ENCODE measurements around the gene CTPS2. TPM values are rescaled to one million over a fixed set of nuclear protein-coding genes. Genes with fewer than 3 reads are reported as not detected.
"Not testable (repeated sequence)": the region's sequence is repeated elsewhere in the genome, so short reads cannot be mapped to it uniquely, and the experiment has no call there.

The CTPS2 gene
- total and polyA plus RNA-seq, 2 donors from 2014 or later, result 5.9 to 13.7 TPM

DNA sequence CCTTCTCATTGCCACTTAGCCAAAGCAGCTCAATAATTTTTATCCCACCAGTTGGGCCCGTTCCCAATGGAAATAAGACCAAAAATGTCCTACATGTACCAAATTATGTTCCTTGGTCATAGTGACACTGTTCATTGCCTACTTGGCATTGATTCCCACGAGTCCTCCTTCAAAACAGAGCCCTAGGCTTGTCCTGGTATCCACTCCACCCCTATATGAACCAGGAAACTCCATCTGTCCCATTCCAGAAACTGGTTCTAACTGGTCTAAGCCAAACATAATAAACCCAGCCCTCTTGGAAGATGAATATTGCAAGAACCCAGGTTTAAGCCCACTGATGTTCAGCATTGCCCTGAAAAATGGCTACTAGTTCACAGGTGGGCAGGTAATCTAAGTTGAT lies 93.4 kb downstream of the CTPS2 start:
- no peak for DNase-seq
- no peak overlapping the region for H3K9ac ChIP-seq (ENCODE audit: low read length in 3 of 3)
- TF ChIP-seq, protein P1, sequence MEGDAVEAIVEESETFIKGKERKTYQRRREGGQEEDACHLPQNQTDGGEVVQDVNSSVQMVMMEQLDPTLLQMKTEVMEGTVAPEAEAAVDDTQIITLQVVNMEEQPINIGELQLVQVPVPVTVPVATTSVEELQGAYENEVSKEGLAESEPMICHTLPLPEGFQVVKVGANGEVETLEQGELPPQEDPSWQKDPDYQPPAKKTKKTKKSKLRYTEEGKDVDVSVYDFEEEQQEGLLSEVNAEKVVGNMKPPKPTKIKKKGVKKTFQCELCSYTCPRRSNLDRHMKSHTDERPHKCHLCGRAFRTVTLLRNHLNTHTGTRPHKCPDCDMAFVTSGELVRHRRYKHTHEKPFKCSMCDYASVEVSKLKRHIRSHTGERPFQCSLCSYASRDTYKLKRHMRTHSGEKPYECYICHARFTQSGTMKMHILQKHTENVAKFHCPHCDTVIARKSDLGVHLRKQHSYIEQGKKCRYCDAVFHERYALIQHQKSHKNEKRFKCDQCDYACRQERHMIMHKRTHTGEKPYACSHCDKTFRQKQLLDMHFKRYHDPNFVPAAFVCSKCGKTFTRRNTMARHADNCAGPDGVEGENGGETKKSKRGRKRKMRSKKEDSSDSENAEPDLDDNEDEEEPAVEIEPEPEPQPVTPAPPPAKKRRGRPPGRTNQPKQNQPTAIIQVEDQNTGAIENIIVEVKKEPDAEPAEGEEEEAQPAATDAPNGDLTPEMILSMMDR (IDR thresholded peaks at IDR 0.05; ENCODE audit: borderline replicate concordance, extremely low read depth, insufficient read depth), result no peak
- H3K4me1 ChIP-seq (ENCODE audit: control insufficient read depth in 2 of 3, insufficient read depth in 2 of 3, low read depth in 1 of 3, low read length in 3 of 3), result no peaks in the 10 kb centered on the region
- H3K4me3 ChIP-seq (ENCODE audit: low read length in 3 of 3), result no peak overlapping the region
- no peaks in the 10 kb centered on the region for H3K9me3 ChIP-seq (ENCODE audit: control insufficient read depth in 2 of 3, insufficient read depth in 1 of 3, low read length in 3 of 3)
- H3K27me3 ChIP-seq (ENCODE audit: control insufficient read depth, insufficient read depth, low read length), result peaks cover 4% of the 10 kb centered on the region
- no peak overlapping the region for H3K27ac ChIP-seq (ENCODE audit: low read depth in 2 of 2, low read length in 2 of 2)
- H3K36me3 ChIP-seq (ENCODE audit: control insufficient read depth in 2 of 3, insufficient read depth in 3 of 3, low read length in 3 of 3), result no peaks in the 10 kb centered on the region
- intact Hi-C loops (cut with DNase I), result no loop called here
- FAIRE-seq, result no peak

DNA sequence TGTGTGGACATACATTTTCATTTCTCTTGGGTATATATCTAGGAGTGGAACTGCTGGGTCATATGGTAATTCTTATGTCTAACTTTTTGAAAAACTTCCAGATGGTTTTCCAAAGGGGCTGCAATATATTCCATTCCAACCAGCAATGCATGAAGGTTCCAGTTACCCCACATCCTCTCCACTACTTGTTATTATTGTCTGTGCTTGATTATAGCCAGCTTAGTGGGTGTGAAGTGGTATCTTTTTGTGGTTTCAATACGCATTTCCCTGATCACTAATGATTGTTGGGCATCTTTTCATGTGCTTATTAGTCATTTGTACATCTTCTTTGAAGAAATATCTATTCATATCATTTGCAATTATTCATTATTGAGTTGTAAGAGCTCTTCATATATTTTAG lies 94.0 kb downstream of the CTPS2 start:
- Histone ChIP-seq H3K4me3 (ENCODE audit: low read length in 3 of 3) (no peak overlapping the region), H3K9ac (ENCODE audit: low read length in 3 of 3) (no peak overlapping the region), H3K27me3 (ENCODE audit: control insufficient read depth, insufficient read depth, low read length) (peaks cover 4% of the 10 kb centered on the region), H3K9me3 (ENCODE audit: control insufficient read depth in 2 of 3, insufficient read depth in 1 of 3, low read length in 3 of 3) (no peaks in the 10 kb centered on the region), H3K27ac (ENCODE audit: low read depth in 2 of 2, low read length in 2 of 2) (no peak overlapping the region), H3K4me1 (ENCODE audit: control insufficient read depth in 2 of 3, insufficient read depth in 2 of 3, low read depth in 1 of 3, low read length in 3 of 3) (no peaks in the 10 kb centered on the region), H3K36me3 (ENCODE audit: control insufficient read depth in 2 of 3, insufficient read depth in 3 of 3, low read length in 3 of 3) (no peaks in the 10 kb centered on the region)
- no peak for FAIRE-seq
- TF ChIP-seq, protein P1 (IDR thresholded peaks at IDR 0.05; ENCODE audit: borderline replicate concordance, extremely low read depth, insufficient read depth), result no peak
- intact Hi-C loops (cut with DNase I), result no loop called here
- no peak for DNase-seq

DNA sequence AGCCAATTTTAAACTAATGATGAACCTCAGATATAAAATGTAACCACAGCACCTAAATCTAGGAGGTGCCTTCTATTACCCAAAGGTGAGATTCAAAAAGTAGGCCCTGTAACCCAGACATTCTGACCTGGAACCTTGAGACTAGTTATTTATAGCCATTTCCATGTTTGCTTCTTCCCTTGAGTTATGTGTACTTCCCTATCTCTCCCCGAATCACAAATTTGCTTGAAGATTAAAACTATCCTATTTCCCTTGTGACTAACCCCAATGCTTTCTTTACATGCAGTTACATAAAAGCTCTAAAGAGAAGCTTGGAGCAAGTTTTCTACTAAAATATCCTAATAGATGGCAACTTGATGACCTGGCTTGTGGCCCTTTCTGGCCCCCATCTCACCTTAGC lies 95.1 kb downstream of the CTPS2 start:
- Histone ChIP-seq H3K4me1 (ENCODE audit: control insufficient read depth in 2 of 3, insufficient read depth in 2 of 3, low read depth in 1 of 3, low read length in 3 of 3) (no peaks in the 10 kb centered on the region), H3K4me3 (ENCODE audit: low read length in 3 of 3) (no peak overlapping the region), H3K27me3 (ENCODE audit: control insufficient read depth, insufficient read depth, low read length) (peaks cover 8% of the 10 kb centered on the region), H3K9ac (ENCODE audit: low read length in 3 of 3) (no peak overlapping the region), H3K36me3 (ENCODE audit: control insufficient read depth in 2 of 3, insufficient read depth in 3 of 3, low read length in 3 of 3) (no peaks in the 10 kb centered on the region), H3K9me3 (ENCODE audit: control insufficient read depth in 2 of 3, insufficient read depth in 1 of 3, low read length in 3 of 3) (no peaks in the 10 kb centered on the region), H3K27ac (ENCODE audit: low read depth in 2 of 2, low read length in 2 of 2) (no peak overlapping the region)
- TF ChIP-seq, protein P1 (IDR thresholded peaks at IDR 0.05; ENCODE audit: borderline replicate concordance, extremely low read depth, insufficient read depth), result no peak
- FAIRE-seq, result no peak
- intact Hi-C loops (cut with DNase I), result no loop called here
- DNase-seq, result no peak

DNA sequence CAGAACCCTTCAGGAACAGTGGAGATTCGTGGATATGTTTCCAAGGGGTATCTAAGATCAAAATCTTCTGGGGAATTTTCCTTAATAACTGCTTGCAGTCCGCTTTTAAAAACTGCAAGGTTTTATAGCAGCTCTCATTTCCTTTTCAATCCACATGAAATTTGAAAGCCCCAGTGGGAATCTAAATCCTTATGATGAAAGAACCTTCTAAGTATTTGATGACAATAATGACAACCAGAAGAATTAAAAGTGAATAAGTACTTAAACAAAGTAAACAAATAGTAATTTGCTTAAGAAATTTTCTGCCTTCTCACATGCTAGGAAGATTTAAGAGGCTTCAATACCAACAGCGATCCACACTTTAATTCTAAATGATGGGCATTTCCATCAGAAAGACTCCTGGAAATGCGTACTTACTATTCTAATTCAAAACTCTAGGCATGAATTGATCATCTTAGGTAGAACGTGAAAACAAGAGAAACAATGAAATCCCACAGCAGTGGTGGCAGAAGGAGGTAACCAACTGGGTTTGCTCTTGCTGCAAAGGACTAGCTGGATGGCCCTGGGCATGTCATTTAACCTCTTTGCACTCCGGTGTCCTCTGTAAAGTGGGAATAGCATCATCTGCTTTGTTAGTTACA lies 100.1 kb downstream of the CTPS2 start:
- intact Hi-C loops (cut with DNase I), result no loop called here
- Histone ChIP-seq H3K4me1 (ENCODE audit: control insufficient read depth in 2 of 3, insufficient read depth in 2 of 3, low read depth in 1 of 3, low read length in 3 of 3) (no peaks in the 10 kb centered on the region), H3K27me3 (ENCODE audit: control insufficient read depth, insufficient read depth, low read length) (peaks cover 4% of the 10 kb centered on the region), H3K9ac (ENCODE audit: low read length in 3 of 3) (no peak overlapping the region), H3K9me3 (ENCODE audit: control insufficient read depth in 2 of 3, insufficient read depth in 1 of 3, low read length in 3 of 3) (no peaks in the 10 kb centered on the region), H3K4me3 (ENCODE audit: low read length in 3 of 3) (no peak overlapping the region), H3K36me3 (ENCODE audit: control insufficient read depth in 2 of 3, insufficient read depth in 3 of 3, low read length in 3 of 3) (no peaks in the 10 kb centered on the region), H3K27ac (ENCODE audit: low read depth in 2 of 2, low read length in 2 of 2) (no peak overlapping the region)
- no peak for DNase-seq
- TF ChIP-seq, protein P1 (IDR thresholded peaks at IDR 0.05; ENCODE audit: borderline replicate concordance, extremely low read depth, insufficient read depth), result no peak
- FAIRE-seq, result no peak

DNA sequence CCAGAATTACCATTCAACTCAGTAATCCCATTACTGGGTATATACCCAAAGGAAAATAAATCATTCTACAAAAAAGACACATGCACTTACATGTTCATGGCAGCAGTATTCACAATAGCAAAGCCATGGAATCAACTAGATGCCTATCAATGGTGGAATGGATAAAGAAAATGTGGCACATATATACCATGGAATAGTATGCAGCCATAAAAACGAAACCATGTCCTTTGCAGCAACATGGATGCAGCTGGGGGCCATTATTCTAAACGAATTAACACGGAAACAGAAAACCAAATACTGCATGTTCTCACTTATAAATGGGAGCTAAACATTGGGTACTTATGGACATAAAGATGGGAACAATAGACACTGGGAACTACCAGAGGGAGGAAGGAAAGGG lies 101.8 kb downstream of the CTPS2 start:
- H3K4me3 ChIP-seq (ENCODE audit: low read length in 3 of 3); H3K36me3 ChIP-seq (ENCODE audit: control insufficient read depth in 2 of 3, insufficient read depth in 3 of 3, low read length in 3 of 3); H3K27ac ChIP-seq (ENCODE audit: low read depth in 2 of 2, low read length in 2 of 2); FAIRE-seq; H3K4me1 ChIP-seq (ENCODE audit: control insufficient read depth in 2 of 3, insufficient read depth in 2 of 3, low read depth in 1 of 3, low read length in 3 of 3); H3K9me3 ChIP-seq (ENCODE audit: control insufficient read depth in 2 of 3, insufficient read depth in 1 of 3, low read length in 3 of 3); DNase-seq; H3K9ac ChIP-seq (ENCODE audit: low read length in 3 of 3); H3K27me3 ChIP-seq (ENCODE audit: control insufficient read depth, insufficient read depth, low read length); intact Hi-C loops (cut with DNase I): not testable (repeated sequence)

Measured in kidney (tissue), 14 donors.